Measurements from ENCODE around the gene SPSB1. TPM values are rescaled to one million over a fixed set of nuclear protein-coding genes. Genes with fewer than 3 reads are reported as not detected.
"Not testable (repeated sequence)": the region's sequence is repeated elsewhere in the genome, so short reads cannot be mapped to it uniquely, and the experiment has no call there.

Gene SPSB1
- total RNA-seq, 1 donor from 2014 or later, result 25.3 TPM

GRCh38 chr1:9366943-9367780 lies 74.5 kb downstream of the SPSB1 start:
- no peak for DNase-seq (ENCODE audit: low spot score)

- DNase-seq (ENCODE audit: low spot score), result no peak
Observed at GRCh38 chr1:9367806-9368205, 75.1 kb downstream of the SPSB1 start.

DNA sequence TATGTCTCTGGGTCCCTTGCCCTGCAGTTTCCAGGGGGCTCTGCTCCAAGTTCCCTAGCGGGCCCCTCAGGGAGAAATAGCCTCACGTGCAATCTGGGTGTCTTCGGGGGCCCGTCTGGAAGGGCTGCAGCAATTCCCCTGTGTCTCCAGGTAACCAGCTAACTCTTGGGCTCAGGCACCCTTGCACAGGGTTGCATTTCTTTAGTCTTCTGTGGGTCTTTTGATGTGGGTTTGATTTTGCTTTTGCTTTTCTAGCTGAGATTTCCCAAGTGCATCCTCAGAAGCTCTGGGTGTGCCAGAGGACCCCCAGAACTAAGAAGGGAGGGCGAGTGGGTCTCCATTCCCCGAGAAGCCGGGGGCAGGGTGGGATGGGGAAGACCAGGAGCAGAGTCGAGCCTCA lies 75.7 kb downstream of the SPSB1 start:
- DNase-seq (ENCODE audit: low spot score), result no peak

DNA sequence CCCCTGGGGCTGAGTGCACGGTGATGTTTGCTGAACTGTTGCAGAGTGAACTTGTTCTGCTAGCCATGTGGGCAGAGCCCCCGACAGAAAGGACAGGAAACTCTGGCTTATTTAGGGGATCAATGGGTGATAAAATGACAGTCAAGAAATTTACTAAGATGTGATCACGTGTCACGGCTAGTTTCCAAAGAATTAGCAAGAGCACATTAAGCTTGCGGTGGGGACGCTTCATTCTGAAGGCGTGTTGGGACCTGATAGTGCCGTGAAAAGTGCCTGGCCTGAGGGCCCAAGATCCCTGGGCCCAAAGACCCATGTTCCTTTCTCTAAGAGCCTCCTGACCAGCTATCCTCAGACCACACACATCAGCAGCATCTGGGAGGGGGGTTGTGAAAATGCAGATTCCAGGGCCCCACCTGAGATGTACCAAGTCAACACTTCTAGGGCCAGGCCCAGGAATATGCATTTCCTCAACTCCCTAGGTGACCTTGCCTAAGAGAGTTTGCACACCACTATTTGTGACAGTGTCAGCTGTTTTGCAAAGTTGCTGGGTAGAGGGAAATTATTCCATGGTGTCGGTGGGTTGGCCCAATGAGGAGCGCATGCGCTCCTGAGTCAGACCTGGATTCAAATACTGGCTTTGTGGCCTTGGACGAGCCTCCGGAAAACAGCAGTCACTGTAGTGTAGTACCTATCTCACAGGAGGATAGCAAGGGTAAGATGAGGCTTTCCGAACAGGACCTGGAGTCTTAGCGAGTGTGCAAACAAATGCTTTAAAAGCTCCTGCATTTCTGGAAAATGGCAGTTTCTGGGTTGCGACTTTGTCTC lies 77.5 kb downstream of the SPSB1 start:
- no peak for DNase-seq (ENCODE audit: low spot score)

DNA sequence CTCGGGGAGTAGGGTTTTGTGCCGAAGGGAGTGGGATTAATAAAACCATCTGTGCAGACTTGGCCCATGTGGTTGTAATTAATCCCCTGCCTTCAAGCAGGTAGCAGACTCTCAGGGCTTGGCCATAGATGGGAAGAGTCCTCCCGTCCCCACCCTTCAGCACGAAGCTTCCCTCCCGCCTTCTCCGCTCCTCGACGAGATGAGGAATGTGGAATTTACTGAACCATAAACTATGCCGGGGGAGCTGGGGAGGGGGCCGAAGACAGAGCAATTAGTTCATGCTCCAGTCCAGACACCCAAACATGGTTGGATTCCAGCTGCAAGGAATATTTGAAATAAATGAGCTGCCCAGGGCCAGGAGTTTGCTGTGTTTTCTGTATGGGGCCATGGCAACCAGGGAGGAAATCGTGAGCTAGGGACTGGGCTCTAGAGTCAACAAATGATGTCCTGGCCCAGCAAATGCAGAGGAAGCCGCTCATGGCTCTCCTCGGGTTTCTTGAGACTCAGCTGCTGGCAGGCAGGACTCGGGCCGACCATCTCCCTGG lies 78.8 kb downstream of the SPSB1 start:
- DNase-seq (ENCODE audit: low spot score), result peak; percentile 66

- DNase-seq (ENCODE audit: low spot score), result no peak
Observed at GRCh38 chr1:9371951-9372350, 79.3 kb downstream of the SPSB1 start.

DNA sequence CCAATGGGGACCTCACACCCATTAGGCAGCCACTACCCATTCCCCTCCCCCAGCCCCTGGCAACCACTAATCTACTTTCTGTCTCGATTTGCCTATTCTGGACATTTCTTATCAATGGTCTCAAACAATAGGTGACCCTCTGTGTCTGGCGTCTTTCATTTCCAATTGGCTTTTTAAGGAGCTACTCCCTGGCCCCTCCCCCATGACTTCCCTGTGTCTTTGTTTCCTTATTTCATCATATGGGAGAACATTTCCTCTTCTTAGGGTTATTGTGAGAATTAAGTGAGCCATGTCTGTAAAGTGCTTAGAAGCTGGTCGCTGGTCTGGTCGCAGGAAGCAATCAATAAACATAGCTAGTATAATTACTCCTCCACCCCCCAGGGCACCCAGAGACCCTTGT lies 80.9 kb downstream of the SPSB1 start:
- no peak for DNase-seq (ENCODE audit: low spot score)

DNA sequence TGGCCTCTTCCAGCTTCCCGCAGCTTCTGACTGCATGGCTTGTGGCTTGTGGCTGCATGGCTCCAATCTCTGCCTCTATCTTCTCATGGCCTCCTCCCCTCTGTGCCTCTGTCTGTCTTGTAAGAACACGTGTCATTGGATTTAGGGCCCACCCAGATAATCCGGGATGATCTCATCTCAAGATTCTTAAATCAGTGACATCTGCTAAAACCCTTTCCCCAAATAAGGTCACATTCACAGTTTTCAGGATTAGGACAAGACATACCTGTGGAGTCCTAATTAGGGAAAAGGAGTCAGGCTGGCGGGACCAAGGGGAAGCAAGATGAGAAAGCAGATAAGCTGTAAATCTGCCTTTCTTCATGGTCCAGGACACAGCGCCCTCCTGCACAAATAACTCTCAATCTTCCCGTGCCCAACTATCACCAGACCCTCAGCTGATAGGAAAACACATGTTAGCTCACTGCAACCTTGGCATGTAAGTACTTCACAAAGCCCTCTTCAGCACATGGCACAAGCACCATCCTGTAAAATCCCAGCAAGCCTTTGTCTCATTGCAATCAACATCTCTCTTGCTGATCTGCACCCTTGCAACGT lies 82.2 kb downstream of the SPSB1 start:
- no peak for DNase-seq (ENCODE audit: low spot score)

GRCh38 chr1:9375912-9376311 lies 83.2 kb downstream of the SPSB1 start:
- DNase-seq (ENCODE audit: low spot score), result no peak

DNA sequence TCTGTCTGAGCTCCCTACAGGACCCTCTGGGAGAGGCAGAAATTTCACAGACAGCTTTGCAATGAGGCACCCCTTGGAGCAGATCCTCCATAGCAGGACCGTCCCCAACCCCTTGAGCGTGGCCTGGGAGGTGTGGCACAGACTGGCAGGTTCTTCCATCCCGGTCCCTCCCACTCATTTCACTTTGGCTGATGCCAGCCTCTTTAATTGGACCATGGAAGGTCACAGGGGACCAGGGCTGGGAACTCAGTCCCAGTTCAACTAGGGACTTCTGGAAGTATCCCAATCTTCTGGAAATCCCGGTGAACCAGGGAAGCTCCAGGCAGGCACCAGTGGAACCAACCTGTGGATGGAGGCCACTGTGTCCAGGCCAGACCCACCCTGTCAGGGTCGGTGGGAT lies 83.7 kb downstream of the SPSB1 start:
- no peak for DNase-seq (ENCODE audit: low spot score)

DNA sequence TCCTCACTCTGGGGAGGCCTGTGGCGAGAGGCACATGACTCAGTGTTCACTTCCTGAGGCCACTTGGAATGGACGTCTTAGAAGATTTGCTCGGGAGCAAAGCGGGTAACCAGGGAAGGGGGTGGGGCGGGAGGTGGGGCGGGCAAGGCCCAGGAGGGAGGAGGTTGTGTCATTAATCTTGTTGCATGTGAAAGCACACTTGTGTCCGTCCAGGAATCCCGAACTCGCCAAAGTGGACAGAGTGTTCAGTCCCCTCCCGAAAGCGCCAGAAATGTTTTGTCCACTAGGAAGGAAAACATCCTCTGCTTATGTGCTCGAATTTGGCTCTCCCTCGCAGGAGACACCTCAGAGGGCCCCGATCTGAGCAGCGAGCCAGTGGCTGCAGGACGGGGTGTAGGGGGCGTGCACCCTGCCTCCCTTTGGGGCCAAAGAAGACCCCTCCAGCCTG lies 84.2 kb downstream of the SPSB1 start:
- DNase-seq (ENCODE audit: low spot score), result peak; percentile 46

- no peak for DNase-seq (ENCODE audit: low spot score)
Observed at GRCh38 chr1:9378801-9379200, 86.1 kb downstream of the SPSB1 start.

DNA sequence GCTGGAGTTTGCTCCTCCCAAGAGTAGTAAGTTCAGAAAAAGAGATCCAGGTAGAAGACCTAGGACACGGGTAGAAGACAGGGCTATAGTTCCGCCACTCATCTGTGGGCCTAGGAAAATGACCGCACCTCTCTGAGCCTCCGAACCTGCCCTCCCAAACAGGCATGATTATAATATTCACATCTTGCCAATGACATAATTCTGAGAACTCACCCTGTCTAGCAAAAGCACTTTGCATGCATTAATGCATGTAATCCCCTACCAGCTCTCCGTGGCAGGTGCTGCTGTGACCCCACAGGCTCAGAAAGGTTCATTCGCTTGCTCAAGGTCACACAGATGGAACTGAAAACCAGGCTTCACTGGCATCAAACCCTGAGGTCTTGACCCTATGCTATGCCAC lies 88.0 kb downstream of the SPSB1 start:
- no peak for DNase-seq (ENCODE audit: low spot score)

DNA sequence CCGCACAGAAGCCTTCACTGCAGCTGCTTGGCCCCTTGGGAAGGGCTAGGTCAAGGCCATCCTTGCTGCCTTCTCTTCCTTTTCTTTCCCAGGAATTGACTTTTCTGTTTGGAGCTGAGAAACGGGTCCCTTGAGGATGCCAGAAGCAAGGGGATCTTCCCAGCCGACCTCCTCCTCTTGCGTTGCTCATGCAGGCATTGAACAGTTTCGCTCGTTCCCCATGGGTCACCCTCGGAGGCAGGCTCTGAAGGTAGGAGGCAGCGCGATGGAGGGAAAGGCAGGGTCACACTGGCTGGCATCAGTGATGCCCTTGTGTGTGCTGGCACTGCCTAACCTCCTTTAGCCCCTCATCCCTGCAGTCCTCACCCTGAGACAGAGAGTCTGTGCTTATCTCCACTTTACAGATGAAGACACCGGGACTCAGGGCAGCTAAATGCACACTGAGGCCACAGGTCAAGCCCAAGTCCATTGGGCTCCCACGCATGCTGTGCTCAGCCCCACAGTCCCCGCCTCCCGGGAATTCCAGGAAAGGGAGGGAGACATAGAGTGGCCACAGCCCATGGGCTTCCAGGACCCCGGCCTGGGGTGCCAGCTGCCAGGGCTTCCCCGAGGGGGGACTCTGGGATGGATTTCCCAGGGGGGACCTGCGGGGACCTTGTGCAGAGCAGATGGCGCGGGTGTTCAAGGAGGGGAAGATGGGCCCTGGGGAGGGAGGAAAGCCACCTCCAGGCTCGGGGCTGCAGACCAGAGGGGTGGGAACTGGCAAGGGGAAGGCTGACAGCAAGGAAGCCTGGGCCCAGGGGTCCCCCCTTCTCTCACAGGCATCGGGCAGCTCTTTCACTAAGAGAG lies 90.2 kb downstream of the SPSB1 start:
- no peak for DNase-seq (ENCODE audit: low spot score)

DNA sequence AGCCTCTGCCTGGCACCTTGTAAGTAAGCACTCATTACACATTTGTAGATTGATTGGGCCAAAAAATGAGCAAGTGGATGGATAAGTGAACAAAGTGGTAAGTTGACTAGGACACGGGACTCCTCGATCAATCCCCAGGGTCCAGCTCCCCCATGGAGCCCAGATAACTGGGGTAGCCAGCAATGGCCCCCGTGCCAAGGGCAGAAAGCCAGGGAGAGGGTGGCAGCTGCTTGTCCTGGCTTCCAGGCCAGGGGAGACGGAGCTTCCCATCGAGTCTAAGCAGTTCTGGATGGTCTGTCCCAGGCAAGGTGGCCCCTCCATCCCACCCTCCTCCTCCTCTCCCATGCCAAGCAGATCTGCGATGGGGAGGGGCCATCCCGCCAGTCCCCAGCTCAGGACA lies 91.4 kb downstream of the SPSB1 start:
- no peak for DNase-seq (ENCODE audit: low spot score)

DNA sequence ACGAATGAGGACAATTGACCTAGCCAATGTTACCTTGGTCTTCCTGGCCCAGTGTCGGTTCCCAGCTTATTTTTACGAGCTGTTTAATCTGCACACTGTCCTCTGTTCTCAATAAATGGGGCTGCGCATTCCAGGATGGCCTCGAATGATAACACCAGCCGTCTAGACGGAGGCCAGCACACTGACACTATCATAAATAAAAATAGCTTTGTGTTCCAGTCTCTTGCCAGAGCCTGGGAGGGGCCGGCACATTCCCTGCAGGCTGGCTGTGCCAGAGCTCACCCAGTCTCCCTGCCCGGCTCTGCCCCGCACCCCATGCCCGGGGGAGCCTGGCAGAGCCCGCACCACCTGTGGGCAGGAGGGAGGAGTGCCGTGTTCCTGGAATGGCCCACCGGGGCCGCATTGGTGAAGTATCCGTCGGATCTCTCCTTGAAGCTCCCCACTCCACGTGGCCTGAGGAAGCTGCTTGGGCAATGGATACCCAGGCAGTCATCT lies 92.1 kb downstream of the SPSB1 start:
- peak; percentile 38 for DNase-seq (ENCODE audit: low spot score)

GRCh38 chr1:9385392-9385791 lies 92.7 kb downstream of the SPSB1 start:
- not testable (repeated sequence) for DNase-seq (ENCODE audit: low spot score)

DNA sequence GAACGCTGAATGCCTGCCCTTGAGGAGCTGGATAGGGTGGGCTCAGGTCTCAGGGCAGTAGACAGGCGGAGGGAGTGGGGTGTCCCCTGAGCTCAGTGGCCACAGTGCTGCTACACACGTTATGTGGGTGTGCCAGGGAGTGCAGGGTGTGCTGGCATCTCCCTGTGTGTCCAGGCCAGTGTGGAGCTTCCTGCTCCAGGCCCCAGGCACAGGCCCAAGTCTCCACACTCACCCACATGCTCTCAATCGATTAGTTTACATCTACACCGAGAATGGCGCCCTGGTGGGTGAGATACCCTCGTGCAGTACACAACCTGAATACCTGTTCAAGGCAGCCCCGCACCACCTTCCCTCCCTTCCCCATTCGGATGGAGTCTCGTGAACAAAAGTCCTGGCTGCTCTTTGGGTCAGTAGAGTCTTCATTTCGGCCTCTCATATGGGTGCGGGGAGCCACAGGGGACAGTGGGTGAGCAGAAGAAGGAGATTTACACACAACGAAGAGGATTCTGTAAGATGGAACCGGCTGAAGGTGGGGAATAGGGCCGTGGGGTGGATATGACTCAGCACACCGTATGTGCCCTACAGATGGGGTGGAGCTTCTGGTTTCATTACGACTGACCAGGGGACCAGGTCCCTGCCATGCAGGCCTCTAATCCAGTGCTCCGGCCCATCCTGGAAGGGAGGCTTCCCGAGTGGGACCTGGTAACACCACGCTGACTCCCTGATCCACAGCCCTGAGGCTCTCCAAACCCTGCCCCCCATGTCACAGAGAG lies 93.3 kb downstream of the SPSB1 start:
- peak; percentile 51 for DNase-seq (ENCODE audit: low spot score)

- no peak for DNase-seq (ENCODE audit: low spot score)
Observed at GRCh38 chr1:9388335-9389180, 95.9 kb downstream of the SPSB1 start.
